Measurements from ENCODE around the gene SNRPF. TPM values are rescaled to one million over a fixed set of nuclear protein-coding genes. Genes with fewer than 3 reads are reported as not detected.
A peak's percentile ranks its signal among the peaks of the same experiment; 100 is the strongest.

SNRPF gene
- total and polyA plus RNA-seq, 2 donors (not counting 1 experiment from before 2014, with no cell fraction given), result 14.2 to 25.0 TPM

- TF ChIP-seq EZH2 (IDR thresholded peaks at IDR 0.05; ENCODE audit: low read length, missing control alignments), result no peak
- no peak for TF ChIP-seq CTCF (conservative IDR thresholded peaks at IDR 0.05 in 1 of 2, IDR thresholded peaks at IDR 0.05 in 1 of 2; ENCODE audit: low read depth in 1 of 2, low read length in 2 of 2)
- H3K79me2 ChIP-seq (ENCODE audit: control insufficient read depth, insufficient read depth, low read length), result peaks cover 32% of the 10 kb centered on the region
- H3K4me1 ChIP-seq (ENCODE audit: control insufficient read depth, extremely low read depth, insufficient read depth, low read length), result peaks cover 6% of the 10 kb centered on the region
- H2AFZ ChIP-seq (ENCODE audit: low read length), result no peak overlapping the region
- H3K36me3 ChIP-seq (ENCODE audit: control insufficient read depth, insufficient read depth, low read length), result no peaks in the 10 kb centered on the region
- DNase-seq (ENCODE audit: low read depth in 2 of 2), result peak in 1 of 2 donors; percentile 2
- H3K27ac ChIP-seq (ENCODE audit: insufficient read depth, low read length), result no peak overlapping the region
- no peaks in the 10 kb centered on the region for H4K20me1 ChIP-seq (ENCODE audit: control insufficient read depth, extremely low read depth, insufficient read depth, low read length)
- no peaks in the 10 kb centered on the region for H3K9me3 ChIP-seq (ENCODE audit: control insufficient read depth, insufficient read depth, low read depth, low read length)
- H3K9ac ChIP-seq (ENCODE audit: insufficient read depth, low read length), result no peak overlapping the region
- H3K27me3 ChIP-seq (ENCODE audit: control insufficient read depth, insufficient read depth, low read length), result peaks cover 2% of the 10 kb centered on the region
- no peak overlapping the region for H3K4me3 ChIP-seq (replicated peaks in 1 of 4; ENCODE audit: control extremely low read depth in 1 of 4, insufficient read depth in 1 of 4, low read depth in 3 of 4, low read length in 4 of 4)
- no peak overlapping the region for H3K4me2 ChIP-seq (ENCODE audit: extremely low read depth, insufficient read depth, low read length)
Observed at GRCh38 chr12:95857156-95857555, 1.6 kb upstream of the SNRPF start.

GRCh38 chr12:95857799-95858198, 953 bp upstream of the SNRPF start:
- Histone ChIP-seq H3K4me1 (ENCODE audit: control insufficient read depth, extremely low read depth, insufficient read depth, low read length) (peaks cover 6% of the 10 kb centered on the region), H3K79me2 (ENCODE audit: control insufficient read depth, insufficient read depth, low read length) (peaks cover 37% of the 10 kb centered on the region), H4K20me1 (ENCODE audit: control insufficient read depth, extremely low read depth, insufficient read depth, low read length) (no peaks in the 10 kb centered on the region), H3K36me3 (ENCODE audit: control insufficient read depth, insufficient read depth, low read length) (no peaks in the 10 kb centered on the region), H3K4me2 (ENCODE audit: extremely low read depth, insufficient read depth, low read length) (no peak overlapping the region), H3K9me3 (ENCODE audit: control insufficient read depth, insufficient read depth, low read depth, low read length) (no peaks in the 10 kb centered on the region), H2AFZ (ENCODE audit: low read length) (peak overlapping the region; percentile 49), H3K27ac (ENCODE audit: insufficient read depth, low read length) (no peak overlapping the region), H3K9ac (ENCODE audit: insufficient read depth, low read length) (no peak overlapping the region), H3K27me3 (ENCODE audit: control insufficient read depth, insufficient read depth, low read length) (no peaks in the 10 kb centered on the region), H3K4me3 (replicated peaks in 1 of 4; ENCODE audit: control extremely low read depth in 1 of 4, insufficient read depth in 1 of 4, low read depth in 3 of 4, low read length in 4 of 4) (no peak overlapping the region)
- TF ChIP-seq EZH2 (IDR thresholded peaks at IDR 0.05; ENCODE audit: low read length, missing control alignments), result no peak
- TF ChIP-seq CTCF (conservative IDR thresholded peaks at IDR 0.05 in 1 of 2, IDR thresholded peaks at IDR 0.05 in 1 of 2; ENCODE audit: low read depth in 1 of 2, low read length in 2 of 2), result no peak
- no peak for DNase-seq (ENCODE audit: low read depth in 2 of 2)

DNA sequence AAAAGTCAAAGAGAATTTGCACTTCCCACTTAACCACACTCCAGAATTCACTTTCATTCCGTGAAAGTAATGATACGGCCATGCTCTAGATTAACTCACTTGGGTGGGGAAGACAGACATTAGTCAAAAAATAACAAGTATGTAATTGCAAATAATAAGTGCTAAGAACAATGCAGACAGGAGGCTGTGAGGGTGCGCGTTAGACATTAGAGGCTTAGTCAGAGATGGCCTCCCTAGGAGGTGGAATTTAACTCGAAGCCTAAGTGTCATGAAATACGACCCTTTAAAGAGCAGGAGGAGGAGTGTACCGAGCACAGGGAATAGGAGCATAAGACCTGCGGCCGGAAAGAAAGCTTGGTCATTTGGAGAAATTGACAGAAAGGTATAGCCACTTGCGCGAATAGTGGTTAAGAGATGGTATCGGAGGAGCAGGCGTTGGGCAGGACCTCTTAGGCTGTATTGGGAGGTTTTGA, 628 bp downstream of the SNRPF start:
- Histone ChIP-seq H3K27ac (ENCODE audit: insufficient read depth, low read length) (peak overlapping the region; percentile 82), H3K36me3 (ENCODE audit: control insufficient read depth, insufficient read depth, low read length) (no peaks in the 10 kb centered on the region), H2AFZ (ENCODE audit: low read length) (peak overlapping the region; percentile 76), H3K4me3 (replicated peaks in 1 of 4; ENCODE audit: control extremely low read depth in 1 of 4, insufficient read depth in 1 of 4, low read depth in 3 of 4, low read length in 4 of 4) (peak overlapping the region; percentile 63 to 83 (median 78)), H3K9ac (ENCODE audit: insufficient read depth, low read length) (peak overlapping the region; percentile 73), H3K27me3 (ENCODE audit: control insufficient read depth, insufficient read depth, low read length) (no peaks in the 10 kb centered on the region), H3K4me1 (ENCODE audit: control insufficient read depth, extremely low read depth, insufficient read depth, low read length) (peaks cover 6% of the 10 kb centered on the region), H4K20me1 (ENCODE audit: control insufficient read depth, extremely low read depth, insufficient read depth, low read length) (no peaks in the 10 kb centered on the region), H3K9me3 (ENCODE audit: control insufficient read depth, insufficient read depth, low read depth, low read length) (no peaks in the 10 kb centered on the region), H3K79me2 (ENCODE audit: control insufficient read depth, insufficient read depth, low read length) (peaks cover 45% of the 10 kb centered on the region), H3K4me2 (ENCODE audit: extremely low read depth, insufficient read depth, low read length) (peak overlapping the region; percentile 91)
- TF ChIP-seq CTCF (conservative IDR thresholded peaks at IDR 0.05 in 1 of 2, IDR thresholded peaks at IDR 0.05 in 1 of 2; ENCODE audit: low read depth in 1 of 2, low read length in 2 of 2), result no peak
- TF ChIP-seq EZH2 (IDR thresholded peaks at IDR 0.05; ENCODE audit: low read length, missing control alignments), result no peak
- DNase-seq (ENCODE audit: low read depth in 2 of 2), result peak; percentile 34 to 48
